K562 (cell line): ENCODE results near the gene ERF. TPM values are rescaled to one million over a fixed set of nuclear protein-coding genes. Genes with fewer than 3 reads are reported as not detected.

Experiments
- ATAC-seq: fragments of 200-7000 bp; cut with Tn5 transposase; 3 replicates; pipeline ENCODE4 v1.9.1; 2020; ENCODE audit warnings: moderate library complexity
- BruUV-seq: library from RNA; stranded (reverse); fragments of 400-500 nt; replicated peaks from 2 replicates; lab custom pipeline; 2021; lab: Mats Ljungman, UMichigan
- CTCF ChIA-PET: fragments of 300-600 bp; formaldehyde crosslinking; extraction: SDS; loops from one replicate; lab custom pipeline; 2021; ENCODE audit warnings: low intra/inter-chr PET ratio; lab: Yijun Ruan, JAX
- POLR2A ChIA-PET: fragments of 300-600, 350-650 bp; sonication (Branson Sonifier 250); formaldehyde crosslinking; extraction: SDS; loops from one replicate; lab custom pipeline; 2021; ENCODE audit warnings: antibody characterized with exemption, inconsistent platforms; lab: Yijun Ruan, JAX
- DNase-seq, 4 experiments: peaks; one replicate each; pipeline versions ENCODE4 v3.0.0 to v3.0.0-alpha.2; 2011 to 2018; ENCODE audit warnings: low spot score in 3 of 4, mixed read lengths in 3 of 4; ENCODE audit errors: extremely low read depth in 1 of 4
- FAIRE-seq: peaks from 2 replicates; lab custom pipeline; 2011; peaks lifted over from hg19 to GRCh38; lab: Jason Lieb, UNC
- H2AFZ ChIP-seq: 2 replicates; pipeline ENCODE4 v1.6.0; 2011; ENCODE audit warnings: low read depth, low read length, control low read depth, inconsistent platforms
- H3K27ac ChIP-seq: fragments of 200-600 bp; 3 replicates; pipeline ENCODE4 v1.8.0; 2011; ENCODE audit warnings: low read depth, mild to moderate bottlenecking, control low read depth, inconsistent platforms, low read length, moderate library complexity, mixed read lengths; ENCODE audit errors: extremely low read depth
- H3K27me3 ChIP-seq, 2 experiments: fragments of 300-600 bp in 1 of 2; 2 replicates in 1 of 2; 3 replicates in 1 of 2; pipeline versions ENCODE4 v1.6.0 to v1.8.0; 2011; ENCODE audit warnings: inconsistent platforms in 2 of 2, low read length in 2 of 2, mild to moderate bottlenecking in 1 of 2, mixed read lengths in 1 of 2, moderate library complexity in 1 of 2; ENCODE audit not compliant: control insufficient read depth in 2 of 2, insufficient read depth in 2 of 2
- H3K36me3 ChIP-seq: fragments of 300-600 bp; 3 replicates; pipeline ENCODE4 v1.8.0; 2011; ENCODE audit warnings: mild to moderate bottlenecking, low read length, inconsistent platforms; ENCODE audit not compliant: control insufficient read depth, insufficient read depth
- H3K4me1 ChIP-seq, 2 experiments: fragments of 200-600 bp in 1 of 2; replicated peaks in 1 of 2; 2 replicates in 1 of 2; 3 replicates in 1 of 2; pipeline versions ENCODE4 v1.5.1 to v1.8.0; 2011; ENCODE audit warnings: inconsistent platforms in 2 of 2, low read length in 2 of 2, mild to moderate bottlenecking in 1 of 2, mixed read lengths in 1 of 2, moderate library complexity in 1 of 2; ENCODE audit not compliant: control insufficient read depth in 2 of 2, insufficient read depth in 2 of 2
- H3K4me2 ChIP-seq: 2 replicates; pipeline ENCODE4 v1.6.1; 2011; ENCODE audit warnings: low read length, control low read depth, inconsistent platforms, mixed read lengths; ENCODE audit not compliant: insufficient read depth
- H3K4me3 ChIP-seq: fragments of 200-600 bp; sonication (generic), shearing (Covaris generic); 2 replicates; pipeline ENCODE4 v1.5.1; 2016; ENCODE audit warnings: control low read depth, inconsistent platforms
- H3K79me2 ChIP-seq: fragments of 200-600 bp; 3 replicates; pipeline ENCODE4 v1.8.0; 2011; ENCODE audit warnings: low read length, inconsistent platforms; ENCODE audit not compliant: control insufficient read depth, insufficient read depth
- H3K9ac ChIP-seq, 2 experiments: 2 replicates each; pipeline versions ENCODE4 v1.6.0 to v1.6.1; 2011; ENCODE audit warnings: low read depth in 2 of 2, low read length in 2 of 2, control low read depth in 1 of 2, inconsistent platforms in 1 of 2, mild to moderate bottlenecking in 1 of 2, mixed read lengths in 1 of 2; ENCODE audit not compliant: insufficient read depth in 1 of 2
- H3K9me1 ChIP-seq: one replicate; pipeline ENCODE4 v1.6.0; 2011; ENCODE audit warnings: inconsistent platforms, mild to moderate bottlenecking, low read length, moderate library complexity; ENCODE audit not compliant: control insufficient read depth, insufficient read depth
- H3K9me3 ChIP-seq: replicated peaks from 2 replicates; pipeline ENCODE4 v1.5.1; 2011; ENCODE audit warnings: low read depth, low read length, inconsistent platforms; ENCODE audit not compliant: control insufficient read depth, insufficient read depth
- H4K20me1 ChIP-seq: replicated peaks from 2 replicates; pipeline ENCODE4 v1.6.1; 2011; ENCODE audit warnings: low read length, inconsistent platforms, mixed read lengths; ENCODE audit not compliant: control insufficient read depth, insufficient read depth
- E2F5 ChIP-seq: sonication (generic); formaldehyde crosslinking; IDR thresholded peaks from 2 replicates; pipeline ENCODE4 v1.8.0; 2022; ENCODE audit warnings: mild to moderate bottlenecking, missing genetic modification reagents
- ESRRA ChIP-seq: fragments of 450-650 bp; IDR thresholded peaks from 2 replicates; pipeline ENCODE4 v1.6.1; 2014; ENCODE audit warnings: low read depth, mild to moderate bottlenecking, moderate library complexity, borderline replicate concordance
- ETV1 ChIP-seq: fragments of 450-650 bp; conservative IDR thresholded peaks from 2 replicates; pipeline ENCODE4 v1.6.1; 2016; ENCODE audit warnings: missing genetic modification characterization, control low read depth, low read depth, missing compliant biosample characterization
- HDAC2 ChIP-seq: fragments of 450-650 bp; IDR thresholded peaks from 2 replicates; pipeline ENCODE4 v1.6.1; 2016; ENCODE audit warnings: mild to moderate bottlenecking
- HLTF ChIP-seq: fragments of 450-650 bp; IDR thresholded peaks from 2 replicates; pipeline ENCODE4 v1.6.1; 2016
- HNRNPK ChIP-seq: fragments of 200-400 bp; formaldehyde crosslinking; IDR thresholded peaks from one replicate; pipeline ENCODE4 v1.6.1; 2018; ENCODE audit warnings: mild to moderate bottlenecking, low read depth, low read length; ENCODE audit not compliant: poor library complexity, severe bottlenecking
- LARP7 ChIP-seq: fragments of 450-650 bp; IDR thresholded peaks from 2 replicates; pipeline ENCODE4 v1.6.1; 2016
- MTF1 ChIP-seq: fragments of 250-450 bp; sonication (Bioruptor Pico); IDR thresholded peaks from 2 replicates; pipeline ENCODE4 v1.9.0; 2021; ENCODE audit warnings: moderate library complexity, mild to moderate bottlenecking, inconsistent platforms, borderline replicate concordance
- NKRF ChIP-seq: fragments of 450-650 bp; IDR thresholded peaks from 2 replicates; pipeline ENCODE4 v1.6.1; 2016; ENCODE audit warnings: borderline replicate concordance
- OTX1 ChIP-seq: fragments of 450-650 bp; formaldehyde crosslinking; IDR thresholded peaks from 2 replicates; pipeline ENCODE4 v1.4.0; 2022; ENCODE audit warnings: mild to moderate bottlenecking
- PHF21A ChIP-seq: fragments of 450-650 bp; IDR thresholded peaks from 2 replicates; pipeline ENCODE4 v1.6.1; 2017; ENCODE audit warnings: low read depth, borderline replicate concordance
- POU5F1 ChIP-seq: fragments of 150-350 bp; IDR thresholded peaks from 2 replicates; pipeline ENCODE4 v1.6.1; 2014; ENCODE audit warnings: borderline replicate concordance, low read length, low read depth, mild to moderate bottlenecking; ENCODE audit not compliant: partially characterized antibody
- RBM25 ChIP-seq: fragments of 200-400 bp; formaldehyde crosslinking; IDR thresholded peaks from 2 replicates; pipeline ENCODE4 v1.6.1; 2018; ENCODE audit warnings: low read length, low read depth, moderate library complexity; ENCODE audit not compliant: severe bottlenecking
- SMARCE1 ChIP-seq: fragments of 450-650 bp; IDR thresholded peaks from 2 replicates; pipeline ENCODE4 v1.7.1; 2016; ENCODE audit warnings: mild to moderate bottlenecking
- SRSF7 ChIP-seq: fragments of 200-400 bp; formaldehyde crosslinking; optimal IDR thresholded peaks from 2 replicates; pipeline ENCODE3; 2017; ENCODE audit warnings: mild to moderate bottlenecking, low read depth, low read length
- ZBTB9 ChIP-seq: fragments of 450-650 bp; formaldehyde crosslinking; IDR thresholded peaks from 2 replicates; pipeline ENCODE4 v1.4.0; 2020; ENCODE audit warnings: mild to moderate bottlenecking, moderate library complexity
- ZFP1 ChIP-seq: fragments of 450-650 bp; formaldehyde crosslinking; IDR thresholded peaks from 2 replicates; pipeline ENCODE4 v1.4.0; 2020; ENCODE audit warnings: mild to moderate bottlenecking, mixed read lengths
- ZNF316 ChIP-seq: fragments of 450-650 bp; IDR thresholded peaks from 2 replicates; pipeline ENCODE4 v1.6.1; 2016
- ZNF644 ChIP-seq: fragments of 200-800 bp; sonication (Bioruptor generic); IDR thresholded peaks from 2 replicates; pipeline ENCODE4 v1.6.1; 2016; ENCODE audit warnings: low read depth, missing genetic modification characterization, missing compliant biosample characterization
- WGBS: fragments of 100-300 bp; shearing (Covaris generic); methylation state at CpG from one replicate; pipeline ENCODE4 v1.1.6; 2016; ENCODE audit warnings: low coverage, mixed read lengths; ENCODE audit not compliant: insufficient coverage; ENCODE audit errors: missing lambda C conversion rate; 5-methylcytosine and 5-hydroxymethylcytosine counted together
- in situ Hi-C: fragments of 300-500 bp; cut with MboI; formaldehyde crosslinking; loops from 4 replicates; pipeline ENCODE4 v1.15.0; 2018; ENCODE audit warnings: inconsistent platforms, mixed read lengths
- intact Hi-C: fragments of 100-400 bp; cut with micrococcal nuclease; formaldehyde crosslinking; loops from 2 replicates; pipeline ENCODE4 v1.14.2; 2022
- polyA plus RNA-seq, 8 experiments: library from polyadenylated mRNA; depleted of rRNA in 4 of 8; stranded (reverse) in 5 of 8; unstranded in 3 of 8; fragments of >200 nt; fragmentation: Nextera tagmentation in 2 of 8; fragmentation: Illumina TruSeq in 1 of 8; extraction: Ambion mirVana in 2 of 8; extraction: Trizol in 1 of 8; gene quantifications; 2 replicates each; pipeline versions ENCODE4 v1.2.1 to v1.2.3, GENCODE V29; 2011 to 2014; ENCODE audit warnings: inconsistent platforms in 1 of 8, missing spikeins in 1 of 8
- total RNA-seq, 7 experiments: library from RNA; depleted of rRNA in 6 of 7; stranded (reverse); fragments of >200 nt in 6 of 7; fragmentation: Illumina TruSeq in 2 of 7; extraction: Trizol in 2 of 7; gene quantifications; 2 replicates each; pipeline versions ENCODE4 v1.2.1 to v1.2.3, GENCODE V29; 2011 to 2021; ENCODE audit warnings: low replicate concordance in 1 of 7
- TF ChIP-seq, protein P1 (sequence below): fragments of 450-650 bp; formaldehyde crosslinking; IDR thresholded peaks from 2 replicates; pipeline ENCODE4 v1.4.0; 2022; ENCODE audit warnings: mild to moderate bottlenecking, moderate library complexity

The ERF gene
- total and polyA plus RNA-seq, 9 of the 15 experiments (the other 6 are each of a cell fraction or from before 2014, with no cell fraction given), result 0.03 to 75.4 (median 27.0) TPM

DNA sequence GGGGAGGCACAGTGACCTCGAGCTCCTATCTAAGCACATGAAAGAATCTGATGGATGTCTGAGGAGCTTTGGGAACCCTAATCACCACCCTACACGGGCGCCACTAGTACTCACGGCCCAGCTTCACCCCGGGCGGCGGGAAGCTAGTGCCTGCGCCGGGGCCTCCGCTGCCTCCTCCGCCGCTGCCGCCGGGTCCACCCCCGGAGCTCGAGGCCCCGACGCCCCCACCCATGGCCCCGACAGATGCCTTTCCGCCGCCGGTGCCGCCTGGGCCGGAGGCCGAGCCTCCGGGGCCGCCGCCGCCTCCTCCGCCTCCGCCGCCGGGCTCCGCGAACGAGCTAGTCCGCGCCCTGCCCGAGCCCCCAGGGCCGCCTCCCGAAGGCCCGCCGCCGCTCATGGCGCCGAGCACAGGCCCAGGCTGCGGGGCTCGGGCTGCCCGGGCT, 12.8 kb downstream of the ERF start:
- Histone ChIP-seq H3K9me1 (no peaks in the 10 kb centered on the region), H3K9ac (peak overlapping the region; percentile 89 to 95), H3K36me3 (peaks cover 35% of the 10 kb centered on the region), H3K27me3 (no peaks in the 10 kb centered on the region), H3K27ac (peak overlapping the region; percentile 84), H3K9me3 (no peaks in the 10 kb centered on the region), H2AFZ (peak overlapping the region; percentile 11; the same call in 1 of the 2 replicates), H3K4me2 (peak overlapping the region; percentile 92), H3K4me3 (peak overlapping the region; percentile 79), H4K20me1 (no peaks in the 10 kb centered on the region), H3K4me1 (peaks cover 7 to 16% of the 10 kb centered on the region in 2 experiments; a peak in 4 of 5 replicates), H3K79me2 (peaks cover 49% of the 10 kb centered on the region)
- no TSS peak for BruUV-seq
- peak in 1 of 4 experiments; percentile 35 for DNase-seq
- in situ Hi-C loops (no loop called here), intact Hi-C loops (loop anchor here (2.0 to 5.0 kb wide), 3 partner anchors 21 to 55 kb away; partner anchors contain the start of gene ZNF526)
- CTCF ChIA-PET, result no interaction called here
- 0% methylated on average over 11 of the region's 49 CpGs for WGBS
- no peak for FAIRE-seq
- no peak for ATAC-seq
- POLR2A ChIA-PET, result interaction anchor here (0.6 to 11.7 kb wide), 8 partner anchors 9 to 382 kb away, joined by 3 to 116 read pairs (median 10); partner anchors contain the start of genes DEDD2 and RPS19
- TF ChIP-seq ZBTB9 (CRISPR knock-in tag) (no peak), SRSF7 (no peak), ZFP1 (CRISPR knock-in tag) (no peak), ESRRA (no peak), PHF21A (no peak), ZNF644 (no peak), MTF1 (CRISPR knock-in tag) (no peak), HDAC2 (no peak), LARP7 (no peak), SMARCE1 (no peak), POU5F1 (no peak), NKRF (no peak), ETV1 (tag) (no peak), HLTF (no peak), ZNF316 (no peak), OTX1 (CRISPR knock-in tag) (no peak), E2F5 (no peak), RBM25 (no peak), HNRNPK (no peak)
- TF ChIP-seq, protein P1, sequence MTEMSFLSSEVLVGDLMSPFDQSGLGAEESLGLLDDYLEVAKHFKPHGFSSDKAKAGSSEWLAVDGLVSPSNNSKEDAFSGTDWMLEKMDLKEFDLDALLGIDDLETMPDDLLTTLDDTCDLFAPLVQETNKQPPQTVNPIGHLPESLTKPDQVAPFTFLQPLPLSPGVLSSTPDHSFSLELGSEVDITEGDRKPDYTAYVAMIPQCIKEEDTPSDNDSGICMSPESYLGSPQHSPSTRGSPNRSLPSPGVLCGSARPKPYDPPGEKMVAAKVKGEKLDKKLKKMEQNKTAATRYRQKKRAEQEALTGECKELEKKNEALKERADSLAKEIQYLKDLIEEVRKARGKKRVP, result no peak
